Left lung (tissue), 10 donors: ENCODE data around the gene BEST3. TPM values are rescaled to one million over a fixed set of nuclear protein-coding genes. Genes with fewer than 3 reads are reported as not detected.
"Not testable (repeated sequence)": the region's sequence is repeated elsewhere in the genome, so short reads cannot be mapped to it uniquely, and the experiment has no call there.

ENCODE experiments used
- ATAC-seq: fragments of 200-7000 bp; cut with Tn5 transposase; one replicate; pipeline ENCODE4 v1.9.1; 2020; ENCODE audit warnings: moderate library complexity
- DNase-seq, 4 donors: peaks; one replicate each; pipeline ENCODE4 v3.0.0-alpha.2; 2013 to 2020
- H3K27ac ChIP-seq, 2 donors: fragments of 200-600 bp; sonication (generic) in 1 of 2; one replicate each; pipeline versions ENCODE4 v1.5.0 to v1.8.0; 2020 to 2021
- H3K27me3 ChIP-seq, 2 donors: fragments of 200-600 bp; sonication (generic) in 1 of 2; one replicate each; pipeline versions ENCODE4 v1.5.0 to v1.8.0; 2020 to 2021
- H3K36me3 ChIP-seq, 2 donors: fragments of 200-600 bp; sonication (generic) in 1 of 2; one replicate each; pipeline versions ENCODE4 v1.5.0 to v1.8.0; 2020 to 2021
- H3K4me1 ChIP-seq, 2 donors: fragments of 200-600 bp; one replicate each; pipeline ENCODE4 v1.8.0; 2021
- H3K4me3 ChIP-seq, 2 donors: fragments of 200-600 bp; sonication (generic) in 1 of 2; one replicate each; pipeline versions ENCODE4 v1.5.0 to v1.8.0; 2020 to 2021; ENCODE audit warnings: mild to moderate bottlenecking in 1 of 2
- H3K9me3 ChIP-seq, 2 donors: fragments of 200-600 bp; sonication (generic) in 1 of 2; one replicate each; pipeline versions ENCODE4 v1.5.0 to v1.8.0; 2020 to 2021
- intact Hi-C, 2 donors: fragments of 100-400 bp; cut with DNase I; formaldehyde crosslinking; loops; one replicate each; pipeline versions ENCODE4 v1.11.2 to v1.14.2; 2022
- polyA plus RNA-seq, 6 donors: library from polyadenylated mRNA; unstranded; fragments of 120-200 nt; gene quantifications; one replicate each; pipeline ENCODE4 v1.2.1, GENCODE V29; 2013; ENCODE audit not compliant: insufficient read length in 6 of 6
- total RNA-seq, 2 donors: library from RNA; stranded (reverse); fragmentation: NEBNext Ultra II Directional; extraction: Animal tissue kit (Norgen Biotek cat#: 25700); gene quantifications; one replicate each; pipeline ENCODE4 v1.2.1, GENCODE V29; 2021
- TF ChIP-seq, protein P1 (sequence below), 2 donors: fragments of 200-600 bp; sonication (generic) in 1 of 2; IDR thresholded peaks; one replicate each; pipeline versions ENCODE4 v1.5.0 to v1.8.0; 2021; ENCODE audit warnings: antibody characterized with exemption in 2 of 2
- donor health status: DM: no; HTN: yes; CAD: no.
- donor health status: DM: no; HTN: no; CAD: no.

The BEST3 gene
- total and polyA plus RNA-seq, 8 donors = 0.28 to 0.67 (median 0.45) TPM; not detected in 2

DNA sequence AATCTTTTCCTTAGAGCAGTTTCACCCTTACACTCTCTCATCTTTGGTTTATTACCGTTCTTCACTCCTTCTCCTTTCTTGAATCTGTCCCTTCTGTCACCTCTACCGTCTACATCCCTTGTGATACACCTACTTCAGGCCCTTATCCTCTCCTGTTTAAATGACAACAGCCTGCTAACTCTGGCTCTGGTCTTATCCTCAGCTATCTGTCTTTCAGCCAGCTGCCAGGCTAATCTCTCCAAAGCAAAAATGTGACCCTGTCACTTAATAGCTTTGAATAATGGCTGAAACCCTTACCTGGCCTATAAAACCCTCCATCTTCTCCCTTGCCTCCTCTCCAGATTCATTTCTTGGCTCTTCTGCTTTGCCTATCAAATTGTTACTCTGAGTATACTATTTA is 32.3 kb downstream of the BEST3 start:
- H3K36me3 ChIP-seq = no peaks in the 10 kb centered on the region
- H3K27ac ChIP-seq = no peak overlapping the region
- intact Hi-C loops = no loop called here
- no peaks in the 10 kb centered on the region for H3K9me3 ChIP-seq
- ATAC-seq (no peak), DNase-seq (no peak)
- H3K4me1 ChIP-seq = no peaks in the 10 kb centered on the region
- no peaks in the 10 kb centered on the region for H3K27me3 ChIP-seq
- H3K4me3 ChIP-seq = no peak overlapping the region
- TF ChIP-seq, protein P1, sequence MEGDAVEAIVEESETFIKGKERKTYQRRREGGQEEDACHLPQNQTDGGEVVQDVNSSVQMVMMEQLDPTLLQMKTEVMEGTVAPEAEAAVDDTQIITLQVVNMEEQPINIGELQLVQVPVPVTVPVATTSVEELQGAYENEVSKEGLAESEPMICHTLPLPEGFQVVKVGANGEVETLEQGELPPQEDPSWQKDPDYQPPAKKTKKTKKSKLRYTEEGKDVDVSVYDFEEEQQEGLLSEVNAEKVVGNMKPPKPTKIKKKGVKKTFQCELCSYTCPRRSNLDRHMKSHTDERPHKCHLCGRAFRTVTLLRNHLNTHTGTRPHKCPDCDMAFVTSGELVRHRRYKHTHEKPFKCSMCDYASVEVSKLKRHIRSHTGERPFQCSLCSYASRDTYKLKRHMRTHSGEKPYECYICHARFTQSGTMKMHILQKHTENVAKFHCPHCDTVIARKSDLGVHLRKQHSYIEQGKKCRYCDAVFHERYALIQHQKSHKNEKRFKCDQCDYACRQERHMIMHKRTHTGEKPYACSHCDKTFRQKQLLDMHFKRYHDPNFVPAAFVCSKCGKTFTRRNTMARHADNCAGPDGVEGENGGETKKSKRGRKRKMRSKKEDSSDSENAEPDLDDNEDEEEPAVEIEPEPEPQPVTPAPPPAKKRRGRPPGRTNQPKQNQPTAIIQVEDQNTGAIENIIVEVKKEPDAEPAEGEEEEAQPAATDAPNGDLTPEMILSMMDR (IDR thresholded peaks at IDR 0.05) = no peak

DNA sequence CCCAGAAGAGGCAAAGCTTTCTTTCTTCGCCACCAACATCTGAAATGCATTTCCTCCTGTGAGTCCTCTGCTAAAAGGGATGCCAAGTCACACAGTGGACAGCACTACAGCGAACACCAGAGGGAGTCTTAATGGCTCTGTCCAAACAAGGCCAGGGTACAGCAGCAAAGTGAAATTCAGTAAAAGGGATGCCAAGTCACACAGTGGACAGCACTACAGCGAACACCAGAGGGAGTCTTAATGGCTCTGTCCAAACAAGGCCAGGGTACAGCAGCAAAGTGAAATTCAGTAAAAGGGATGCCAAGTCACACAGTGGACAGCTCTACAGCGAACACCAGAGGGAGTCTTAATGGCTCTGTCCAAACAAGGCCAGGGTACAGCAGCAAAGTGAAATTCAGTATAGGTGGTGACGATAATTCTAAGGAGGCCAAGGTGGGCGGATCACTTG is 34.1 kb downstream of the BEST3 start:
- H3K36me3 ChIP-seq, H3K27ac ChIP-seq, H3K9me3 ChIP-seq, H3K4me1 ChIP-seq, ATAC-seq, H3K4me3 ChIP-seq, intact Hi-C loops, H3K27me3 ChIP-seq: not testable (repeated sequence)
- DNase-seq = peak in 1 of 4 donors; percentile 6

DNA sequence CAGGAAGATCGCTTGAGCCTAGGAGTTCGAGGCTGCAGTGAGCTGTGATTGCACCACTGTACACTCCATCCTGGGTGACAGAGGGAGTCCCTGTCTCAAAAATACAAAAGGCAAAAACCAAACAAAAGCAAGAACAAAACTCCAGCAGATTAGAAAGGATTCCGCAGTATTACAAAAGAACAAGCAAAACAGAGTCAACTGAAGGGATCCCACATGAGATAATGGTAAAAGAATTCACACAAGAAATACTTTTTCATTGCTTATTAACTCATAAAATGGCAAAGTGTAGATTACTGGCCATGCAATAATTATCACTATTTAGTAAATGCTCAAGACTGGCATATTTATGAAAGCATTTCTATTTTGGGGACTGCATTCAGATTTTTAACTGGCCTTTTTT is 35.4 kb downstream of the BEST3 start:
- no peak overlapping the region for H3K4me3 ChIP-seq
- no peak for DNase-seq
- intact Hi-C loops = no loop called here
- H3K4me1 ChIP-seq = no peaks in the 10 kb centered on the region
- no peaks in the 10 kb centered on the region for H3K36me3 ChIP-seq
- no peaks in the 10 kb centered on the region for H3K9me3 ChIP-seq
- no peak for ATAC-seq
- H3K27ac ChIP-seq = no peak overlapping the region
- H3K27me3 ChIP-seq = no peaks in the 10 kb centered on the region
- TF ChIP-seq, protein P1 (IDR thresholded peaks at IDR 0.05) = no peak

DNA sequence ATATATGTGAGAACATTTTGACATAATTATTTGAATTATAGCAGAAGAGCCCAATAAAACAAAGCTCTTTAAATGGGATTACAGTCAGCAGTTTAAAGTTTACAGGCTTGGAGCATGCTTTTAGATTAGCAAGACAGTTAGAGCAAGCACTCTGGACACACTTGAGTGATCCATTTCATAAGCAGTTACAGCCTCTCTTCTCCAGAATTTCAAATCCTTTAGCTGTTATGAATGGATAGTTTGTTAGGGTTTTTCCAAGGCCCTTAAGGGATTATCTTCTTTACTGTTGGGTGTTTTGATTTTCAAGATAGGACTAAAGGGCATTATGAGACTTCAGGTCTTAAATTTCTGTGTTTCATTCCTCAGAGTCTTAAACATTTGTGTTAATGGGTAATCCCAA is 36.3 kb downstream of the BEST3 start:
- no peaks in the 10 kb centered on the region for H3K27me3 ChIP-seq
- TF ChIP-seq, protein P1 (IDR thresholded peaks at IDR 0.05) = no peak
- no peaks in the 10 kb centered on the region for H3K4me1 ChIP-seq
- ATAC-seq = no peak
- no peaks in the 10 kb centered on the region for H3K36me3 ChIP-seq
- intact Hi-C loops = no loop called here
- H3K4me3 ChIP-seq = no peak overlapping the region
- no peak overlapping the region for H3K27ac ChIP-seq
- no peak for DNase-seq
- no peaks in the 10 kb centered on the region for H3K9me3 ChIP-seq

DNA sequence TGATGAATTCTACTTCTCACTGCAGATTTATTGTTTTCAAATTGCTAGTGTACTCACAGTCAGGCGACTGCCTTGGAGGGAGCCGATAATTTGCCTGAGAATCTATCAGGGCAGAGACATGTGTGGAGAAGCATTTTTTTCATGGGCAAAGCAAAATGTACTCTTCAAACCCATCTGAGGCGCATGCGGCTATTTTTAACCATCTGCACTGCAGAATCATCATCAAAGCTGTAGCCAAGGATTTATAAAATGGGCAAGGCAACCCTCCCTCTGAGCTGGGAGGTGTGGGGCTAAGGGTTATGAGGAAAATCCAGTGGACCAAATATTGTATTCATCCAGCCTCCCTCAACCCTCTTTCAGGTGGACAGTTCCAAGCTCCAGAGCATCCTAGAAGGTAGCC is 37.7 kb downstream of the BEST3 start:
- Histone ChIP-seq H3K27ac (no peak overlapping the region), H3K36me3 (no peaks in the 10 kb centered on the region), H3K27me3 (no peaks in the 10 kb centered on the region), H3K4me3 (no peak overlapping the region), H3K4me1 (no peaks in the 10 kb centered on the region), H3K9me3 (no peaks in the 10 kb centered on the region)
- intact Hi-C loops = no loop called here
- DNase-seq = no peak
- ATAC-seq = no peak
- TF ChIP-seq, protein P1 (IDR thresholded peaks at IDR 0.05) = no peak

DNA sequence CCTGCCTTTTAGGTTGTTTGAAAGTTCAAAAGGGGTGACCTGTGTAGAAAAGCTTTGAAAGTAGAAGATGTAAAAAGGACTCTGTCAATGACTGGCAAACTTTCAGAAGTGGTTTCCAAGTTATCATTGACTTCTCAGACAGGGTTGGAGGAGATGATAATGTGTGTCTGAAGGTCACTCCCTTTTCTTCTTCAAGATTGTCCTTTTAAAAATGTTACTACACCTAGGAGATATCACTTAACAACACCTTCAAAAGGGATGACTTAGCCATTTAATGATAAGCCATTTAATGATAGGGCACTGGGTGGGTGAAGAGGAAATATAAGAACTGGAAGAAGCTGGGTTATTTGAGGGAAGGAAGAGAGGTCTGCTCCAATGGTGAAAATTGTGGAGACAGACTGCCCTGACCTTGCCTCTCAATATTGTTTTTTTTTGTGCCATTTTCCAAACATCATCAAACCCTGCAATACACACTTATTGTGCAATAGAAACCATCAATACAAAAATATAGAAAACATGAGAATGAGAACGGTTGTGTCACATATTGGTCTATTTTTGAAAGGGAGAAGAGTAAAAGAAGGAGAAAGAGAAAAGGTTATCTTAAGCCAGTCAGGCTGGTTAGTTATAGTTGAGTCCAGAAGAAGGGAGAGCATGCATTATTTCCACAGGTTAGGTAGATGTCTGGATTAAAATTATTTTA is 38.8 kb downstream of the BEST3 start:
- TF ChIP-seq, protein P1 (IDR thresholded peaks at IDR 0.05) = no peak
- H3K27me3 ChIP-seq = no peaks in the 10 kb centered on the region
- H3K4me1 ChIP-seq = no peaks in the 10 kb centered on the region
- H3K4me3 ChIP-seq = no peak overlapping the region
- H3K36me3 ChIP-seq = no peaks in the 10 kb centered on the region
- intact Hi-C loops = no loop called here
- no peak for DNase-seq
- H3K9me3 ChIP-seq = no peaks in the 10 kb centered on the region
- no peak overlapping the region for H3K27ac ChIP-seq
- ATAC-seq = no peak
